H9 (cell line): ENCODE measurements around the gene NEU3. TPM values are rescaled to one million over a fixed set of nuclear protein-coding genes. Genes with fewer than 3 reads are reported as not detected.
"Not testable (repeated sequence)": the region's sequence is repeated elsewhere in the genome, so short reads cannot be mapped to it uniquely, and the experiment has no call there.

Experiments
- DNase-seq: peaks from one replicate; pipeline ENCODE4 v3.0.0-alpha.2; 2017
- H2AFZ ChIP-seq: one replicate; pipeline ENCODE4 v1.6.1; 2013; ENCODE audit warnings: mild to moderate bottlenecking, low read length, control low read depth, moderate library complexity
- H2AK5ac ChIP-seq: 2 replicates; pipeline ENCODE4 v1.6.1; 2013; ENCODE audit warnings: low read length, control low read depth, mixed read lengths; ENCODE audit not compliant: insufficient read length
- H2BK120ac ChIP-seq: one replicate; pipeline ENCODE4 v1.6.1; 2013; ENCODE audit warnings: low read depth, mild to moderate bottlenecking, low read length, control low read depth, inconsistent platforms; ENCODE audit not compliant: poor library complexity, severe bottlenecking
- H2BK12ac ChIP-seq: 2 replicates; pipeline ENCODE4 v1.6.1; 2013; ENCODE audit warnings: low read length, control low read depth, mixed read lengths, low read depth; ENCODE audit not compliant: insufficient read length
- H2BK15ac ChIP-seq: 2 replicates; pipeline ENCODE4 v1.6.1; 2013; ENCODE audit warnings: low read depth, low read length, control low read depth
- H2BK20ac ChIP-seq: one replicate; pipeline ENCODE4 v1.6.1; 2013; ENCODE audit warnings: low read depth, mild to moderate bottlenecking, low read length, control low read depth, inconsistent platforms; ENCODE audit not compliant: poor library complexity, severe bottlenecking
- H2BK5ac ChIP-seq: 2 replicates; pipeline ENCODE4 v1.6.1; 2013; ENCODE audit warnings: low read length, control low read depth, mixed read lengths; ENCODE audit not compliant: insufficient read length
- H3K14ac ChIP-seq: 2 replicates; pipeline ENCODE4 v1.6.1; 2013; ENCODE audit warnings: low read length, control low read depth; ENCODE audit not compliant: insufficient read depth
- H3K18ac ChIP-seq: 2 replicates; pipeline ENCODE4 v1.6.1; 2013; ENCODE audit warnings: low read depth, mild to moderate bottlenecking, mixed read lengths, low read length, control low read depth; ENCODE audit not compliant: insufficient read length
- H3K23ac ChIP-seq: 2 replicates; pipeline ENCODE4 v1.6.1; 2013; ENCODE audit warnings: low read length, control low read depth, mixed read lengths, low read depth; ENCODE audit not compliant: insufficient read length
- H3K23me2 ChIP-seq: 2 replicates; pipeline ENCODE4 v1.6.1; 2013; ENCODE audit warnings: low read depth, mild to moderate bottlenecking, mixed read lengths, low read length, control low read depth; ENCODE audit not compliant: insufficient read length, poor library complexity, severe bottlenecking
- H3K27ac ChIP-seq: 2 replicates; pipeline ENCODE4 v1.5.1; 2013; ENCODE audit warnings: low read length, control low read depth, mixed read lengths, low read depth; ENCODE audit not compliant: insufficient read length
- H3K27me3 ChIP-seq: 2 replicates; pipeline ENCODE4 v1.6.1; 2013; ENCODE audit warnings: low read length, control low read depth, inconsistent platforms; ENCODE audit not compliant: insufficient read depth
- H3K4ac ChIP-seq: 2 replicates; pipeline ENCODE4 v1.6.1; 2013; ENCODE audit warnings: low read depth, mild to moderate bottlenecking, control low read depth, inconsistent platforms, low read length, moderate library complexity
- H3K4me1 ChIP-seq: 2 replicates; pipeline ENCODE4 v1.6.1; 2013; ENCODE audit warnings: low read length, control low read depth, inconsistent platforms; ENCODE audit not compliant: insufficient read depth
- H3K4me2 ChIP-seq: 2 replicates; pipeline ENCODE4 v1.6.1; 2013; ENCODE audit warnings: low read length, control low read depth, mixed read lengths; ENCODE audit not compliant: insufficient read length, insufficient read depth
- H3K56ac ChIP-seq: 2 replicates; pipeline ENCODE4 v1.6.1; 2013; ENCODE audit warnings: low read depth, mild to moderate bottlenecking, mixed read lengths, low read length, control low read depth; ENCODE audit not compliant: insufficient read length
- H3K79me1 ChIP-seq: 2 replicates; pipeline ENCODE4 v1.6.1; 2013; ENCODE audit warnings: low read depth, mild to moderate bottlenecking, moderate library complexity, low read length, control low read depth, inconsistent platforms; ENCODE audit not compliant: insufficient read depth, poor library complexity, severe bottlenecking
- H3K79me2 ChIP-seq: 2 replicates; pipeline ENCODE4 v1.6.1; 2013; ENCODE audit warnings: low read length, control low read depth, inconsistent platforms; ENCODE audit not compliant: insufficient read depth
- H3K9ac ChIP-seq: 2 replicates; pipeline ENCODE4 v1.6.1; 2013; ENCODE audit warnings: low read length, control low read depth, mixed read lengths; ENCODE audit not compliant: insufficient read length; ENCODE audit errors: extremely low read depth
- H3K9me3 ChIP-seq: one replicate; pipeline ENCODE4 v1.6.1; 2013; ENCODE audit warnings: low read depth, low read length, inconsistent platforms; ENCODE audit not compliant: control insufficient read depth
- H3T11ph ChIP-seq: one replicate; pipeline ENCODE4 v1.6.1; 2013; ENCODE audit warnings: mild to moderate bottlenecking, low read length, control low read depth, inconsistent platforms
- H4K20me1 ChIP-seq: one replicate; pipeline ENCODE4 v1.6.1; 2013; ENCODE audit not compliant: control insufficient read depth, insufficient read length, insufficient read depth
- H4K5ac ChIP-seq: 2 replicates; pipeline ENCODE4 v1.6.1; 2013; ENCODE audit warnings: low read depth, mild to moderate bottlenecking, mixed read lengths, low read length, control low read depth; ENCODE audit not compliant: insufficient read length
- H4K8ac ChIP-seq: replicated peaks from 2 replicates; pipeline ENCODE4 v1.6.1; 2013; ENCODE audit warnings: low read length, control low read depth, mixed read lengths, low read depth; ENCODE audit not compliant: insufficient read length
- H4K91ac ChIP-seq: 2 replicates; pipeline ENCODE4 v1.6.1; 2013; ENCODE audit warnings: low read depth, mild to moderate bottlenecking, moderate library complexity, mixed read lengths, low read length, control low read depth; ENCODE audit not compliant: insufficient read length
- H3K27ac Mint-ChIP-seq, 3 experiments: 2 replicates in 2 of 3; 3 replicates in 1 of 3; pipeline ENCODE4 v1.8.0; 2020 to 2021; ENCODE audit warnings: mixed read lengths in 3 of 3, mild to moderate bottlenecking in 1 of 3, moderate library complexity in 1 of 3
- H3K27me3 Mint-ChIP-seq: 2 replicates; pipeline ENCODE4 v1.8.0; 2021; ENCODE audit warnings: low read depth, mild to moderate bottlenecking, moderate library complexity, mixed read lengths
- H3K36me3 Mint-ChIP-seq, 3 experiments: 2 replicates in 2 of 3; 3 replicates in 1 of 3; pipeline ENCODE4 v1.8.0; 2020 to 2021; ENCODE audit warnings: low read depth in 3 of 3, mixed read lengths in 3 of 3; ENCODE audit not compliant: insufficient read depth in 1 of 3
- H3K4me1 Mint-ChIP-seq, 2 experiments: 2 replicates each; pipeline ENCODE4 v1.8.0; 2020; ENCODE audit warnings: mixed read lengths in 2 of 2
- H3K4me3 Mint-ChIP-seq, 2 experiments: 2 replicates in 1 of 2; 3 replicates in 1 of 2; pipeline ENCODE4 v1.8.0; 2020 to 2021; ENCODE audit warnings: mild to moderate bottlenecking in 2 of 2, mixed read lengths in 2 of 2, moderate library complexity in 1 of 2
- H3K9me3 Mint-ChIP-seq, 2 experiments: 2 replicates in 1 of 2; 3 replicates in 1 of 2; pipeline ENCODE4 v1.8.0; 2020; ENCODE audit warnings: mild to moderate bottlenecking in 2 of 2, mixed read lengths in 2 of 2, moderate library complexity in 1 of 2
- WGBS: extraction: QIAGEN DNeasy Blood & Tissue Kit; methylation state at CpG from one replicate; pipeline ENCODE4 v1.1.7; 2013; ENCODE audit warnings: missing lambda C conversion rate, low lambda C conversion rate, mixed read lengths; ENCODE audit not compliant: insufficient read length; ENCODE audit errors: extremely low coverage; 5-methylcytosine and 5-hydroxymethylcytosine counted together
- total RNA-seq: library from RNA; stranded (reverse); gene quantifications from 2 replicates; pipeline ENCODE4 v1.2.1, GENCODE V29; 2021

Gene NEU3
- total RNA-seq, 1 experiment from 2014 or later, result 15.9 TPM

- H4K20me1 ChIP-seq, H3K79me1 ChIP-seq, H3K4me1 Mint-ChIP-seq, H4K8ac ChIP-seq, H3K79me2 ChIP-seq, H3K56ac ChIP-seq, H2BK12ac ChIP-seq, H2BK120ac ChIP-seq, H2AFZ ChIP-seq, H2BK5ac ChIP-seq, H3K27ac ChIP-seq, H3K9ac ChIP-seq, H3K4me1 ChIP-seq, H3K23me2 ChIP-seq, H4K91ac ChIP-seq, H4K5ac ChIP-seq, H3T11ph ChIP-seq, H3K14ac ChIP-seq, H2AK5ac ChIP-seq, DNase-seq, H3K9me3 ChIP-seq, H3K27me3 Mint-ChIP-seq, H2BK20ac ChIP-seq, H3K4me2 ChIP-seq, H3K4ac ChIP-seq, H3K18ac ChIP-seq, H3K27ac Mint-ChIP-seq, H3K23ac ChIP-seq, H3K4me3 Mint-ChIP-seq, H3K27me3 ChIP-seq, H2BK15ac ChIP-seq: not testable (repeated sequence)
- peaks cover 14 to 27% (median 26%) of the 10 kb centered on the region in 3 experiments for H3K36me3 Mint-ChIP-seq
- H3K9me3 Mint-ChIP-seq, result peaks cover 24 to 31% of the 10 kb centered on the region in 2 experiments
- no CpG with 5 or more reads among the region's 5 CpGs for WGBS
These were observed 31.6 kb downstream of the NEU3 start for GRCh38 chr11:75020328-75020727.
